ENCODE data around the gene FGG. TPM values are rescaled to one million over a fixed set of nuclear protein-coding genes. Genes with fewer than 3 reads are reported as not detected.

FGG gene
- total and polyA plus RNA-seq, 9 donors: 0.09 to 9.7 (median 0.93) TPM; not detected in 4

DNA sequence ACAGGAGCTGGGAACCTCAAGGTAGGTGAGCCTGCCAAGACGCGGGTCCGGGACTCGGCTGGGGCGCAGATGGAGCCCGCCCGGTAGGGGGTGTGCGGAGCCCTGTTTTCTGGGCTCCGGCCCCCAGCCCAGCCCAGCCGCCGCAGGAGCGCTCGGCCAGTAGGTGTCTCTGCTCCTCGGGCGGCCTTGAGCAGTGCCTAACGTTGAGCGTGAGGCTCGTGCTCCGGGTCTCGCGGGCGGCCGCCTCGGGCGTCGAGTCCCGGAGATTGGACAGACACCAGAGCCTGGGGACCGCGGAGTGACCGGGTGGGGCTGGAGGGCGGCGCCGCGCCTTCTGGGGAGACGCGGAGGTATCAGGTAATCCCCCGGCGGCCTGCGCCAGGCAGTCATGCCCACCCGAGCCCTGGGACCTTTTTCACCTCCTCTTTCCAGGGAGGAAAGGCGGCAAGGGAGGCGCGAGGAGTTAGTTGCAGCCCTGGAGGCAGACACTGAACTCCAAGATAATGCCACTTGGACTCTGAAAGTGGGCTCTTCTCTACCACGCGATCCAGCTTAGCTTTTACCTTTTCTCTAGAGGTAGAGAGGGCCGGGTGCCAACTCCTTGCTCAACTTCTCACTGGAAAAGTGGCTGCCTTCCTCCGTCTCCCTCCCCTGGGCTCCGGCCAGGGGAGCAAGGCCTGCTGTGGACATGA lies 14.5 kb upstream of the FGG start:
- peaks cover 12% of the 10 kb centered on the region for H3K27me3 ChIP-seq (ENCODE audit: control insufficient read depth, insufficient read depth, low read length)
- 3% methylated on average over 42 of the region's 48 CpGs for WGBS (ENCODE audit: insufficient coverage)
- H3K9me3 ChIP-seq (replicated peaks; ENCODE audit: control insufficient read depth, low read depth, low read length): no peaks in the 10 kb centered on the region
- no peak overlapping the region for H3K27ac ChIP-seq (ENCODE audit: low read length)
- peaks cover 7% of the 10 kb centered on the region for H3K4me1 ChIP-seq (ENCODE audit: control insufficient read depth, insufficient read depth, low read length)
- peak; percentile 69 for DNase-seq
- H3K4me3 ChIP-seq (ENCODE audit: low read length): peak overlapping the region; percentile 32
- no peaks in the 10 kb centered on the region for H3K36me3 ChIP-seq (ENCODE audit: control insufficient read depth, insufficient read depth, low read length)

DNA sequence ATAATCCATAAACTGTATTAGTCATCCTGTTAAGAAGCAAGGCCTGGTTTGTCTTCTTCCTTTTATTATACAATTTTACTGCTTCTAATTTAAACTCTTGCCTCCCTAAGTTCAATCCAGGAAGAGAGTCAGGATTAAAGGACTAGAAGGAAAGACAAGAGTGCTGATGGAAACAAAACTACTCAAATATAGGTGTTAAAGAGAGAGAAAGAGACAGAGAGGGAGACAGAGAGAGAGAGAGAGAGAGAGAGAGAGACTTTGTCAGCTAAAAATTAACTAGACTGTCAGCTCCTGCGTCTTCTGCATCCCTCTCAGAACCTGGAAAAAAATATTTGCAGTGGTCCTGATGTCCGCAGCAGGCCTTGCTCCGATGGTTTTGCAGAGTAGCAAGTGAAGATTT lies 13.5 kb upstream of the FGG start:
- no peak overlapping the region for H3K27ac ChIP-seq (ENCODE audit: low read length)
- H3K36me3 ChIP-seq (ENCODE audit: control insufficient read depth, insufficient read depth, low read length): no peaks in the 10 kb centered on the region
- H3K4me1 ChIP-seq (ENCODE audit: control insufficient read depth, insufficient read depth, low read length): peaks cover 7% of the 10 kb centered on the region
- WGBS (ENCODE audit: insufficient coverage): 76% methylated on average over 3 of the region's 3 CpGs
- H3K9me3 ChIP-seq (replicated peaks; ENCODE audit: control insufficient read depth, low read depth, low read length): no peaks in the 10 kb centered on the region
- no peak overlapping the region for H3K4me3 ChIP-seq (ENCODE audit: low read length)
- H3K27me3 ChIP-seq (ENCODE audit: control insufficient read depth, insufficient read depth, low read length): peaks cover 12% of the 10 kb centered on the region
- DNase-seq: no peak

GRCh38 chr4:154623995-154624394 lies 11.5 kb upstream of the FGG start:
- Histone ChIP-seq H3K36me3 (ENCODE audit: control insufficient read depth, insufficient read depth, low read length) (no peaks in the 10 kb centered on the region), H3K4me3 (ENCODE audit: low read length) (no peak overlapping the region), H3K9me3 (replicated peaks; ENCODE audit: control insufficient read depth, low read depth, low read length) (no peaks in the 10 kb centered on the region), H3K27ac (ENCODE audit: low read length) (no peak overlapping the region), H3K27me3 (ENCODE audit: control insufficient read depth, insufficient read depth, low read length) (peaks cover 12% of the 10 kb centered on the region), H3K4me1 (ENCODE audit: control insufficient read depth, insufficient read depth, low read length) (peaks cover 7% of the 10 kb centered on the region)
- WGBS (ENCODE audit: insufficient coverage): 85% methylated on average over 7 of the region's 7 CpGs
- no peak for DNase-seq

DNA sequence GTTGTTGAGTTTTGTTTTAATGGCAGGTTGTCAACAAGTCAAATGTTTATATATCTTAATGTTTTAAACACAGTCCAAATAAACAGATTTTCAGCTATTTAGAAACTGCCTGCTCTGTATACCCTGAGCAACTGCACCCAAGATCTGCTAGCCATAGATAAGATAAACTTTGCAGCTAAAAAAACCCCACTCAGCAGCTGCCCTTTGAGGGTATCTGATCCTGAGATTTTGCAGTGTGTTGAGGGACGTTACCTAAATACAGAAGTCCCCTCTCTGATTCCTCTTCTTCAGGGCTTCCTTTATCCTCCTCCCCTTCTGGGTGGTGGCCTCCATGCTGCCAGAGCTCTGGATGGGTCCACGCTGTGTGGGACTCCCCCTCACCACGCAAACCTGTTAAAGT lies 11.0 kb upstream of the FGG start:
- WGBS (ENCODE audit: insufficient coverage): 86% methylated on average over 2 of the region's 3 CpGs
- Histone ChIP-seq H3K4me3 (ENCODE audit: low read length) (no peak overlapping the region), H3K27ac (ENCODE audit: low read length) (no peak overlapping the region), H3K9me3 (replicated peaks; ENCODE audit: control insufficient read depth, low read depth, low read length) (no peaks in the 10 kb centered on the region), H3K36me3 (ENCODE audit: control insufficient read depth, insufficient read depth, low read length) (no peaks in the 10 kb centered on the region), H3K4me1 (ENCODE audit: control insufficient read depth, insufficient read depth, low read length) (peaks cover 7% of the 10 kb centered on the region), H3K27me3 (ENCODE audit: control insufficient read depth, insufficient read depth, low read length) (peaks cover 12% of the 10 kb centered on the region)
- DNase-seq: no peak

DNA sequence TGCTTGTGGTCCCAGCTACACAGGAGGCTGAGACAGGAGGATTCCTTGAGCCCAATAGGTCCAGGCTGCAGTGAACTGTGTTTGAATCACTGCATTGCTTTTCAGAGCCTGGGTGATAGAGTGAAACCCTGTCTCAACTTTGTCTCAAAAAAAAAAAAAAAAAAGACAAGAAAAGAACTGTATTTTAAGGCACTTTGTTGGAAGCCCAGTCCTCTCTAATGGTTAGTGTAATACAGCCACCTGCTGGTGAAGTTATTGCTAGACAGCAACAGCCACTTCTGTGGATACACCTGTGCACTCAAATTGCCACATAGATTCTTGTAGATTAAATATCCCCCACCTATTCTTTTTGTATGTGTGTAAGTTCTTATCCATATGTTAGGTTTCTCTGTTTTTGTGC lies 10.1 kb upstream of the FGG start:
- DNase-seq: peak; percentile 74
- Histone ChIP-seq H3K36me3 (ENCODE audit: control insufficient read depth, insufficient read depth, low read length) (no peaks in the 10 kb centered on the region), H3K27ac (ENCODE audit: low read length) (no peak overlapping the region), H3K4me3 (ENCODE audit: low read length) (no peak overlapping the region), H3K9me3 (replicated peaks; ENCODE audit: control insufficient read depth, low read depth, low read length) (no peaks in the 10 kb centered on the region), H3K27me3 (ENCODE audit: control insufficient read depth, insufficient read depth, low read length) (peaks cover 12% of the 10 kb centered on the region), H3K4me1 (ENCODE audit: control insufficient read depth, insufficient read depth, low read length) (peaks cover 7% of the 10 kb centered on the region)

DNA sequence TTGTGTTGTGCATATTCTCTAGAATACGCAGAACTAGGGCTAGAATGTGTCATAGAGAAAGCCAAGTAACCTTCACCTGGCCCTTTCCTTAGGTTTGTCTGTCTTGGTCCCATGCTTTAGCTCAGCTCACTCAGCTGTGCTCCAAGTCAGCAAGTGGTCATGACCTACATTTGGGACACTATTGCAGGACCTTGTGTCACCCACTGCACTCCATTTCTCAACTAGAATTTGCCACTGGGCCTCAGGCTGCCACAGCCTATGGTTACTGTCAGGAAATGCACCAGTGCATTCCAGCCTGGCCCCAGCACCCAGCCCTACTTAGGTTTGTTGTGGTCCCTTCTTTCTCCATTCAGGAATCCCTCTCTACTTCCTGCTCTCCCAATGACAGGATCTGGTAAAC lies 7.7 kb upstream of the FGG start:
- no peak for DNase-seq
- Histone ChIP-seq H3K27me3 (ENCODE audit: control insufficient read depth, insufficient read depth, low read length) (no peaks in the 10 kb centered on the region), H3K9me3 (replicated peaks; ENCODE audit: control insufficient read depth, low read depth, low read length) (no peaks in the 10 kb centered on the region), H3K4me1 (ENCODE audit: control insufficient read depth, insufficient read depth, low read length) (no peaks in the 10 kb centered on the region), H3K27ac (ENCODE audit: low read length) (no peak overlapping the region), H3K4me3 (ENCODE audit: low read length) (no peak overlapping the region), H3K36me3 (ENCODE audit: control insufficient read depth, insufficient read depth, low read length) (no peaks in the 10 kb centered on the region)
- no CpG with 5 or more reads among the region's 1 CpG for WGBS (ENCODE audit: insufficient coverage)

DNA sequence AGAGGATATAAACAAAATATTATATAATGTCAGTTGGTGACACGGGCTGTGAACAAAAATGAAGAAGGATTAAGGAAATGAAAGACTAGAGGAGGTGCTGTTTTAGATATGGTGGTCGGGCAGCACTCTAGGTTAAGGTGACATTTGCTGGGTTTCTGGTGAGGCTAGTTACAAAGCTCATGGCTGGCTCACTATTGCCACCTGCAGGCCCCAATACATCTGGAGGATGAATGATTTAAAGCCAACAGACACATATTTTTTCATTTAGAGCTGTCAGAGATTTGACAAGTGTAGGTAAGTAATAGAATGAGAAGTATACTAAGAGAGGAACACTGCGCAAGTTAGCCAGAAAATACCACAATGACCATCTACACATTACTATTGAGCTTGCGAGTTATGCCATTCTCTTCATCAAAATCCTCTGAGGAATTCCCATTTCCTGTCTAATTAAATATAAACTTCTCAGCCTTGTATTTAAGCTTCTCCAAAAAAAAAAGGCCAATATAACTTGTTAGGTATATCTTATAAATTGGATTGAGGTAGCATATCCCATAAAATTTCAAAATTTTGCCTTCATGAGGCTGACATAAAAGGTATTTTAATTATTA lies 6.4 kb upstream of the FGG start:
- peak; percentile 39 for DNase-seq
- WGBS (ENCODE audit: insufficient coverage): 0% methylated on average over 1 of the region's 4 CpGs
- Histone ChIP-seq H3K9me3 (replicated peaks; ENCODE audit: control insufficient read depth, low read depth, low read length) (no peaks in the 10 kb centered on the region), H3K4me1 (ENCODE audit: control insufficient read depth, insufficient read depth, low read length) (no peaks in the 10 kb centered on the region), H3K4me3 (ENCODE audit: low read length) (no peak overlapping the region), H3K27ac (ENCODE audit: low read length) (no peak overlapping the region), H3K27me3 (ENCODE audit: control insufficient read depth, insufficient read depth, low read length) (no peaks in the 10 kb centered on the region), H3K36me3 (ENCODE audit: control insufficient read depth, insufficient read depth, low read length) (no peaks in the 10 kb centered on the region)

GRCh38 chr4:154617820-154618317 lies 5.4 kb upstream of the FGG start:
- DNase-seq: no peak
- WGBS (ENCODE audit: insufficient coverage): 100% methylated on average over 1 of the region's 5 CpGs
- H3K36me3 ChIP-seq (ENCODE audit: control insufficient read depth, insufficient read depth, low read length): no peaks in the 10 kb centered on the region
- H3K27me3 ChIP-seq (ENCODE audit: control insufficient read depth, insufficient read depth, low read length): no peaks in the 10 kb centered on the region
- no peaks in the 10 kb centered on the region for H3K9me3 ChIP-seq (replicated peaks; ENCODE audit: control insufficient read depth, low read depth, low read length)
- H3K27ac ChIP-seq (ENCODE audit: low read length): no peak overlapping the region
- no peaks in the 10 kb centered on the region for H3K4me1 ChIP-seq (ENCODE audit: control insufficient read depth, insufficient read depth, low read length)
- H3K4me3 ChIP-seq (ENCODE audit: low read length): no peak overlapping the region

DNA sequence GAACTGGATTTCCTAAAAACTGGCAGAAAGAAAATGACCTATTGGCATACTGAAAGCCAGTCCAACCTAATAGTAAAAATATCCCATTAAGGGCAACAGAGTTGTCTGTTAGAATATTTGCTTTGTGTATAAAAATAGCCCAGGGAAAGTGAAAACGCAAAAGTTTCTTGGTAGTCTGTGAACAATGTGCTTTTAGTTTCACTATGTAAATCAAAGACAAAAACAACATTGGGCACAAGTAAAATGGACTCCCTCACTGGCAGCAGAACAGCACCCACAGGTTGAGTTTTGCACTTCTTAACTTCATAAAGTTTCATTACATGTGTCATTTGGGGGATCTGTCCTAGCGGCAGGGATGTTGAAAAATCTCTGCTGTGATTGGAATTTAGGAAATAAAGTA lies 4.3 kb upstream of the FGG start:
- no peaks in the 10 kb centered on the region for H3K4me1 ChIP-seq (ENCODE audit: control insufficient read depth, insufficient read depth, low read length)
- H3K4me3 ChIP-seq (ENCODE audit: low read length): no peak overlapping the region
- no CpG with 5 or more reads among the region's 2 CpGs for WGBS (ENCODE audit: insufficient coverage)
- no peak for DNase-seq
- H3K27ac ChIP-seq (ENCODE audit: low read length): no peak overlapping the region
- no peaks in the 10 kb centered on the region for H3K27me3 ChIP-seq (ENCODE audit: control insufficient read depth, insufficient read depth, low read length)
- no peaks in the 10 kb centered on the region for H3K36me3 ChIP-seq (ENCODE audit: control insufficient read depth, insufficient read depth, low read length)
- no peaks in the 10 kb centered on the region for H3K9me3 ChIP-seq (replicated peaks; ENCODE audit: control insufficient read depth, low read depth, low read length)

- WGBS (ENCODE audit: insufficient coverage): 46% methylated on average over 2 of the region's 4 CpGs
- H3K9me3 ChIP-seq (replicated peaks; ENCODE audit: control insufficient read depth, low read depth, low read length): no peaks in the 10 kb centered on the region
- H3K27ac ChIP-seq (ENCODE audit: low read length): no peak overlapping the region
- H3K36me3 ChIP-seq (ENCODE audit: control insufficient read depth, insufficient read depth, low read length): no peaks in the 10 kb centered on the region
- no peaks in the 10 kb centered on the region for H3K27me3 ChIP-seq (ENCODE audit: control insufficient read depth, insufficient read depth, low read length)
- no peaks in the 10 kb centered on the region for H3K4me1 ChIP-seq (ENCODE audit: control insufficient read depth, insufficient read depth, low read length)
- no peak overlapping the region for H3K4me3 ChIP-seq (ENCODE audit: low read length)
- no peak for DNase-seq
These were observed 3.8 kb upstream of the FGG start for GRCh38 chr4:154616287-154616686.

Measured in muscle of leg (tissue), 11 donors.